Measurements from ENCODE around the gene TNPO1.
"Not testable (repeated sequence)": the region's sequence is repeated elsewhere in the genome, so short reads cannot be mapped to it uniquely, and the experiment has no call there.

TNPO1 gene

DNA sequence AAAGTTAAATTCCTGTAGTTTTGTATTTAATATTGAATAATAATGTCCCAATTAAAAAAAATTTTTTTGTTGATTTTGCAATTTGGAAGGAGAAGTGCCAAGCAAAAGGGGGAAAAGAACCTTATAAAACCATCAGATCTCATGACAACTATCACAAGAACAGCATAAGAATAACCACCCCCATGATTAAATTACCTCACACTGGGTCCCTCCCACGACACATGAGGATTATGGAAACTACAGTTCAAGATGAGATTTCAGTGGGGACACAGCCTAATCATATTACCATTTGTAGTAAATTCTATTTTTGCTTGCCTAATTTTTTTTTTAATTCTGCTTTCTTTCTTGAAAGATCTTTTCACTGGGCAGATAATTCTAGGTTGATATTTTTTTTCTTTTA is 106.0 kb downstream of the TNPO1 start:
- Histone ChIP-seq H3K9ac (ENCODE audit: low read length) (no peak overlapping the region), H3K27ac (ENCODE audit: low read length) (no peak overlapping the region)
- TF ChIP-seq CTCF (IDR thresholded peaks at IDR 0.05; ENCODE audit: low read length) (no peak), EZH2 (optimal IDR thresholded peaks at IDR 0.05; ENCODE audit: low read depth, low read length) (no peak)

DNA sequence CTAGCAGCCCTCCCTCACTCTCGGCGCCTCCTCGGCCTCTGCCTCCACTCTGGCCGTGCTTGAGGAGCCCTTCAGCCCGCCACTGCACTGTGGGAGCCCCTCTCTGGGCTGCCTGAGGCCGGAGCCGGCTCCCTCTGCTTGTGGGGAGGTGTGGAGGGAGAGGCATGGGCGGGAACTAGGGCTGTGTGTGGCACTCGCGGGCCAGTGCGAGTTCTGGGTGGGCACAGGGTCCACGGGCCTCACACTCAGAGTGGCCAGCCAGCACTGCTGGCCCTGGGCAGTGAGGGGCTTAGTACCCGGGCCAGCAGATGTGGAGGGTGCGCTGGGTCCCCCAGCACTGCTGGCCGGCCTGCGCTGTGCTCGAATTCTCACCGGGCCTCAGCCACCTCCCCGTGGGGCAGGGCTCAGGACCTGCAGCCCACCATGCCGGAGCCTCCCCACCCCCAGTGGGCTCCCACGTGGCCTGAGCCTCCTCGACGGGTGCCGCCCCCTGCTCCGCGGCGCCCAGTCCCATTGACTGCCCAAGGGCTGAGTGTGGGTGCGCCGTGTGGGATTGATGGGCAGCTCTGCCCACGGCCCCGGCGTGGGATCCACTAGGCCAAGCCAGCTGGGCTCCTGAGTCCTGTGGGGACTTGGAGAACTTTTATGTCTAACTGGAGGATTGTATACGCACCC is 109.0 kb downstream of the TNPO1 start:
- no peak overlapping the region for H3K27ac ChIP-seq (ENCODE audit: low read length)
- no peaks in the 10 kb centered on the region for H3K79me2 ChIP-seq (ENCODE audit: low read length)
- H3K9me3 ChIP-seq (replicated peaks; ENCODE audit: insufficient read depth, low read length): no peaks in the 10 kb centered on the region
- DNase-seq: no peak
- no peaks in the 10 kb centered on the region for H3F3A ChIP-seq (ENCODE audit: insufficient read depth, low read length)
- no peaks in the 10 kb centered on the region for H3K4me1 ChIP-seq (ENCODE audit: low read length)
- no peak overlapping the region for H3K9ac ChIP-seq (ENCODE audit: low read length)
- H4K20me1 ChIP-seq (ENCODE audit: insufficient read depth, low read length): no peaks in the 10 kb centered on the region
- no peak overlapping the region for H2AFZ ChIP-seq (ENCODE audit: low read length)
- no peaks in the 10 kb centered on the region for H3K9me2 ChIP-seq (replicated peaks; ENCODE audit: insufficient read depth, low read length)
- H3K4me3 ChIP-seq (ENCODE audit: low read length): no peak overlapping the region
- no peak overlapping the region for H3K4me2 ChIP-seq (ENCODE audit: low read depth, low read length)
- H3K27me3 ChIP-seq (replicated peaks; ENCODE audit: insufficient read depth, low read length): no peaks in the 10 kb centered on the region
- TF ChIP-seq CTCF (IDR thresholded peaks at IDR 0.05; ENCODE audit: low read length): no peak
- TF ChIP-seq EZH2 (optimal IDR thresholded peaks at IDR 0.05; ENCODE audit: low read depth, low read length): no peak
- TF ChIP-seq EZH2phosphoT487 (IDR thresholded peaks at IDR 0.05; ENCODE audit: low read length): no peak
- no peaks in the 10 kb centered on the region for H3K36me3 ChIP-seq (replicated peaks; ENCODE audit: insufficient read depth, low read length)

More for the DNA sequence above, 106.0 kb downstream of the TNPO1 start:
- Histone ChIP-seq H3K4me2 (ENCODE audit: low read depth, low read length) (no peak overlapping the region), H3F3A (ENCODE audit: insufficient read depth, low read length) (no peaks in the 10 kb centered on the region), H2AFZ (ENCODE audit: low read length) (no peak overlapping the region), H3K4me3 (ENCODE audit: low read length) (no peak overlapping the region), H3K27me3 (replicated peaks; ENCODE audit: insufficient read depth, low read length) (no peaks in the 10 kb centered on the region), H3K79me2 (ENCODE audit: low read length) (no peaks in the 10 kb centered on the region), H3K9me3 (replicated peaks; ENCODE audit: insufficient read depth, low read length) (no peaks in the 10 kb centered on the region), H3K9me2 (replicated peaks; ENCODE audit: insufficient read depth, low read length) (no peaks in the 10 kb centered on the region), H3K4me1 (ENCODE audit: low read length) (no peaks in the 10 kb centered on the region), H3K36me3 (replicated peaks; ENCODE audit: insufficient read depth, low read length) (no peaks in the 10 kb centered on the region), H4K20me1 (ENCODE audit: insufficient read depth, low read length) (no peaks in the 10 kb centered on the region)
- DNase-seq: no peak

DNA sequence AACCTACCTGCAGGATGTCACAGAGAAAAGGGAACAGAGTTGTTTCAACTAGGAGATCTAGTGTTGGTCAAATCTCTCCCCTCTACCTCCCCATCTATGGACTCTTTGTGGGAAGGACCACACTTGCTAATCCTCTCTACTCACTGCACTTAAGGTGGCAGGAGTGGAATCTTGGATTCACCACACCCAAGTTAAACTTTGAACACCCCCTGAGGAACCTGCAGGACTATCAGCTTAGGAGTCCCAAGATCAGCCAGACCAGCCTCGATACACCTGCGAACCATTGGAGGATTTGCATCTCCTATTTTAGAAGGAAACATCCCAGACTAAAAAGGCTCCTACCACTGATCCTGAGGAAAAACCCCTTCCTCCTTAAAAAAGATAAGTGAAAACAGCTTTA is 116.2 kb downstream of the TNPO1 start:
- H3K4me2 ChIP-seq (ENCODE audit: low read depth, low read length); H3K27me3 ChIP-seq (replicated peaks; ENCODE audit: insufficient read depth, low read length); H3K4me1 ChIP-seq (ENCODE audit: low read length); H3K9me3 ChIP-seq (replicated peaks; ENCODE audit: insufficient read depth, low read length); H3K4me3 ChIP-seq (ENCODE audit: low read length); DNase-seq; H3K9me2 ChIP-seq (replicated peaks; ENCODE audit: insufficient read depth, low read length); H3F3A ChIP-seq (ENCODE audit: insufficient read depth, low read length); H3K79me2 ChIP-seq (ENCODE audit: low read length); H4K20me1 ChIP-seq (ENCODE audit: insufficient read depth, low read length); H3K36me3 ChIP-seq (replicated peaks; ENCODE audit: insufficient read depth, low read length); H2AFZ ChIP-seq (ENCODE audit: low read length); H3K27ac ChIP-seq (ENCODE audit: low read length); H3K9ac ChIP-seq (ENCODE audit: low read length): not testable (repeated sequence)

GRCh38 chr5:72934953-72935725 is 118.7 kb downstream of the TNPO1 start:
- not testable (repeated sequence) for H3K4me3 ChIP-seq (ENCODE audit: low read length); H3K9me3 ChIP-seq (replicated peaks; ENCODE audit: insufficient read depth, low read length); H3K4me2 ChIP-seq (ENCODE audit: low read depth, low read length); H3K4me1 ChIP-seq (ENCODE audit: low read length); H3K36me3 ChIP-seq (replicated peaks; ENCODE audit: insufficient read depth, low read length); DNase-seq; H3K79me2 ChIP-seq (ENCODE audit: low read length); H3K27me3 ChIP-seq (replicated peaks; ENCODE audit: insufficient read depth, low read length); H3K27ac ChIP-seq (ENCODE audit: low read length); H4K20me1 ChIP-seq (ENCODE audit: insufficient read depth, low read length); H3K9me2 ChIP-seq (replicated peaks; ENCODE audit: insufficient read depth, low read length); H3K9ac ChIP-seq (ENCODE audit: low read length); H3F3A ChIP-seq (ENCODE audit: insufficient read depth, low read length); H2AFZ ChIP-seq (ENCODE audit: low read length)
